Activated CD8-positive, alpha-beta memory T cell treated with anti-CD3 and anti-CD28 coated beads for 24 hours (primary cell): ENCODE measurements around the gene TMC1.
A peak's percentile ranks its signal among the peaks of the same experiment; 100 is the strongest.
"Not testable (repeated sequence)": the region's sequence is repeated elsewhere in the genome, so short reads cannot be mapped to it uniquely, and the experiment has no call there.

Experiments used
- DNase-seq: peaks from one replicate; pipeline ENCODE4 v3.0.0-alpha.2; 2020

TMC1 gene

GRCh38 chr9:72521416-72521815 lies at the start of gene TMC1:
TMC1 (plus strand) TSS chr9:72521608; CDS start chr9:72648649, 127,041 bp downstream.
- DNase-seq, result not testable (repeated sequence)

DNA sequence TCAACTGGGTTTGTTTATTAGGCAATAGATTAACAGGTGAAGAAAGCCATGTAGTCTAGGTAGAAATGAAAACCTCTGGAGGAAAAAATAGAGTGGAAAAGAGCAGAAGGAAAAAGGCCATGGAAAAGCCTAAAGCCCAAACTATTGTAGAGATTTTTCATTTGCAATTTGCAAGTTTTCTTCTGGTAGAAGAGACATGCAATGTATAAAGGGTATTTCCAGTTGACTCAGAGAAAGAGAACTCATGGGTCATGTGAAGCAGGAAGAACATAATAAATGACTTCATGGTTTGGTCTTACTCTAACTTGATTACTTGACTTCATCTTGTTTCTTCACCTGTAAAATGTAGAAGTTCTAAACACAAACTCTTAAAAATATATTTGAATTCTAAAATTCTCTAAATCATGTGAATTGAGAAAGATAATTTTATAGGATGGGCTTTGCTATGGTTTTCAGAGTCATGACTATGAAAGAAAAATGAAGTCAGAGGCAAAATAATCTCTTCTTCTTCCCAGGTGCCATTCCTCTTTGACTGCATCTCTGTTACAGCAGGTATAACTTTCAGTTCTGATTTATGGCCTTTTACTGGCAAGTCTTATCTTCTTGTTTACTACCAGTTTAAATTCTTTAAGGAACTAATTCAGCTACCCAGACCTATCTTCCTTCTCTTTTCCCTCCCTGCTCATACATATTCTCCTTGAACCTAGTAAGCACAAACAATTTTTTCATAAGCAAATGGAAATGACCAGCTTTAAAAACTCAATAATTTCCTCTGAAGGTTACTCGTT lies 47.7 kb upstream of the TMC1 start:
- no peak for DNase-seq

GRCh38 chr9:72474676-72475075 lies 46.7 kb upstream of the TMC1 start:
- no peak for DNase-seq

DNA sequence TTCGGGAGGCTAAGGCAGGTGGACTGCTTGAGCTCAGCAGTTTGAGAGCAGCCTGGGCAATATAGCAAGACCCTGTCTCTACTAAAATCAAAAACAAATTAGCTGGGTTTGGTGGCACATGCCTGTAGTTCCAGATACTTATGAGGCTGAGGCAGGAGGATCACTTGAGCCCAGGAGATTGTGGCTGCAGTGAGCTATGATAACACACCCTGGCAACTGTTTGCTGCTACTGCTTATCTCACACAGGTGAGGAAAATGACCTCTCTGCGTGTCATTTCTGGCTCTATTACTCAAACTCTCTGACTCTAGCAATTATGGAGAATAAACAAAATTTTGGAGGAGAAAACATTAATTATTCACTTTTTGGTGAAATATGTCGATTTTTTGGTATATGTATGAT lies 45.3 kb upstream of the TMC1 start:
- no peak for DNase-seq

- peak; percentile 60 for DNase-seq
These were observed 44.6 kb upstream of the TMC1 start for GRCh38 chr9:72476617-72477437.

GRCh38 chr9:72477930-72478518 lies 43.4 kb upstream of the TMC1 start:
- DNase-seq, result no peak

- no peak for DNase-seq
These were observed 42.4 kb upstream of the TMC1 start for GRCh38 chr9:72478966-72479365.

- DNase-seq, result not testable (repeated sequence)
These were observed 41.1 kb upstream of the TMC1 start for GRCh38 chr9:72480261-72480660.

DNA sequence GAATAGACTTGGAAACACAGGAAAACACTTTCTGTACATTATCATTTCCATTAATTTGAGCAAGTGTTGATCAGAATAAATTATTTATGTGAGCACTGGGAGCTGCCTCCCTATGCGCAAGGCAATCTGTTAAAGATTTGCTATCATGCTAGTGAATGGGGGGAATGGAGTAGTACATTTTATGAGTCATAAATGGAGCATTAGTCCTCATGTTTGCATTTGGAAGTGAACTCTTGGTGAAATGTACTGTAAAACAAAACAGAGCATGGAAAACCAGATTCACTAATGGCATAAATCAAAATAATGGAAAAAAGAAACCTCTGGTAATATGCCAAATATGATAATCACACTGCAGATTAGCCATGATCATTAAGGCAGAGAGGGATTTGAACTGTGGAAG lies 40.5 kb upstream of the TMC1 start:
- DNase-seq, result no peak

- DNase-seq, result no peak
These were observed 35.4 kb upstream of the TMC1 start for GRCh38 chr9:72485821-72486593.

DNA sequence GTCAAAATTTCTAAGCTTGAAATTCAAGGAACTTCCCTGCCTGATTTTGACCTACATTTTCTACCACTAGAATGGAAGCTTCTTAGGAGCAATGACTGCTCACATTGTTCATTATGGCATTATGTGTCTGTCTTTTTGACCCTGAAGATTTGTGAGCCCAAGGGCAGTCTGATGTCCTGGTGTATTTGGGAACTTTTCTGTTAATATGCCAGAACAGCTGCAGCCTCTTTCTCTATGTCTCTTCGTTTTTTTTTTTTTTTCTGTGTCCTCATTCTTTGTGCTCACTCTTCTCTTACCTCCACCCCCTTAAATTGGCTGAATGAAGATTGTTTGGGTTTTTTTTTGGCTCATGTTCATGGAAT lies 34.8 kb upstream of the TMC1 start:
- DNase-seq, result no peak

GRCh38 chr9:72487665-72488064 lies 33.7 kb upstream of the TMC1 start:
- not testable (repeated sequence) for DNase-seq

DNA sequence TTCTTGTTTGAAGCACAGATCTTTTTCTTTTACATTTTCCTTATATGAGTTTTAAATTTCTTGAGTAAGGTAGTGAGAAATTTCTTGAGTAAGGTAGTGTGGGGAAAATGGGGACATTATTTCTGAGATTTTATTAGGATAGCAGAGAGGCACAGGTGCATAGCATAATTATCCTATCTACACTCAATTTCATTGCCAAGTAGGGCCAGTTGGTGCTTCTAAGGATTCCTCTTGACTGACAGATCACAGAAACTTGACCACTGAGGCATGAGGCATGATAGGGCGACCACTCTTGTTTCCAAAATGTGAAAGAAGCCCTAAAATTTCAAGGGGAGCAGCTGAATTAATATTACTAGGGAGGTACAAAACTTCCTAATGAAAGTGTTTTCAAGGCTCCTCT lies 31.4 kb upstream of the TMC1 start:
- DNase-seq, result no peak

- no peak for DNase-seq
These were observed 30.2 kb upstream of the TMC1 start for GRCh38 chr9:72491242-72491641.

DNA sequence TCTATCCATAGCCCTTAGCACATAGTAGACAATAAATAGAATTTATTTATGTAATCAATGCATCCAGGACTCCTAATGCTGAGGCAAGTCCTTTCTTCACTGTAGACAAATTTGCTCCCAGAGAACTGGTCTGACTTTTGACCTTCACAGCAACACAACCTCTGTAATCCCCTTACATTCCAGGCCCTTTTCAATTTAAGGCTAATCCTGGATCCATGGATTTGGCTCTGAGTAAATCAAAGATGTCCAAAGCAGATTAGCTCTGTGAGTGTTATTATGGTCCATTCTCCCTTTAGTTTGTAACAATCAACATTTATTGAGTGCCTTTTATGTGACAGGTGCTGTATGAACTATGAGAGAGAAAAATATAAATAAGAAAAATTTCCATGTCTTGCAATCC lies 27.4 kb upstream of the TMC1 start:
- DNase-seq, result no peak

- no peak for DNase-seq
These were observed 23.9 kb upstream of the TMC1 start for GRCh38 chr9:72497447-72498046.

GRCh38 chr9:72506615-72507014 lies 14.8 kb upstream of the TMC1 start:
- no peak for DNase-seq

- DNase-seq, result no peak
These were observed 12.4 kb upstream of the TMC1 start for GRCh38 chr9:72509053-72509452.

DNA sequence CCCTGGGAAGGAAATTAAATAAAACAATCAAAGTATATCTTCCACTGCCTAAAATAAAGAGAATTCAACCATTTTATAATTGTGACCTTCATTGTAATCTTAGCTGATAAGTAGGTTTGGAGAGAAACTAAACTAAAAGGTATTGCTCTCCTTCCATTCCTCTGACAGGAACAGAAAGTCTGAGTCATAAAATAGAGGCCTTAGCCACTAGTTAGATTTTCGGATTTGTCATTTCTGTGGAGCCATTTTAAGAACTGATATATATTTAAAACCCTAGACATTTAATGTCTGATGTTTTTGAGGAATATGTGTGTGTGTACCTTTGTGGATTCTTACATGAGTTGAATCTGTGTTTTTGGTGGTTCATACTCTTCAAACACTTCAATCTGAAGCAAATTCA lies 11.8 kb upstream of the TMC1 start:
- DNase-seq, result no peak

DNA sequence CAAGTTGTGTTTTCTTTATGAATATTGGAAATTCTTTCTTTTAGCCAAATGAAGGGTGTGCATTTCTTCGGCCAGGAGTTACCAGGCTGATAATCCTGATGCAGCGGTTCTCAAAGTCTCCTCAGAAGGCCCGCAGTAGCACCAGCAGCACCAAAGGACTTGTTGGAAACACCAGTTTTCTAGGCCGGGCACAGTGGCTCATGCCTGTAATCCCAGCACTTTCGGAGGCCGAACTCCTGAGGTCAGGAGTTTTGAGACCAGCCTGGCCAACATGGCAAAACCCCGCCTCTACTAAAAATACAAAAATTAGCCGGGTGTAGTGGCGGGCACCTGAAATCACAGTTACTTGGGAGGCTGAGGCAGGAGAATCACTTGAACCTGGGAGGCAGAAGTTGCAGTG lies 397 bp upstream of the TMC1 start:
- not testable (repeated sequence) for DNase-seq

- DNase-seq, result no peak
These were observed 3.6 kb downstream of the TMC1 start for GRCh38 chr9:72524820-72525540.
